Measurements from ENCODE around the gene TMEM158. TPM values are rescaled to one million over a fixed set of nuclear protein-coding genes. Genes with fewer than 3 reads are reported as not detected.
A peak's percentile ranks its signal among the peaks of the same experiment; 100 is the strongest.

Gene TMEM158
- total and polyA plus RNA-seq, 2 donors = 0.66 to 1.9 TPM

GRCh38 chr3:45185052-45185451 is 41.0 kb downstream of the TMEM158 start:
- DNase-seq (ENCODE audit: low read depth in 6 of 9, low spot score in 9 of 9) = no peak
- peaks cover 0 to 8% of the 10 kb centered on the region in 2 donors for H3K4me1 ChIP-seq (ENCODE audit: control insufficient read depth in 2 of 2, insufficient read depth in 2 of 2, low read length in 2 of 2)
- H3K4me3 ChIP-seq (ENCODE audit: low read length in 2 of 2) = no peak overlapping the region
- peaks cover 0 to 3% of the 10 kb centered on the region in 2 donors for H3K27me3 ChIP-seq (ENCODE audit: control insufficient read depth in 2 of 2, insufficient read depth in 1 of 2, low read length in 1 of 2)
- no peaks in the 10 kb centered on the region for H3K9me3 ChIP-seq (ENCODE audit: control insufficient read depth in 2 of 2, insufficient read depth in 1 of 2, low read length in 1 of 2)
- WGBS = 97% methylated on average over 2 of the region's 2 CpGs
- H3K27ac ChIP-seq (ENCODE audit: low read depth in 1 of 2, low read length in 1 of 2) = no peak overlapping the region
- no peaks in the 10 kb centered on the region for H3K36me3 ChIP-seq (ENCODE audit: control insufficient read depth in 2 of 2, insufficient read depth in 2 of 2, low read length in 1 of 2)

- WGBS = 96% methylated on average over 7 of the region's 7 CpGs
- no peak overlapping the region for H3K27ac ChIP-seq (ENCODE audit: low read depth in 1 of 2, low read length in 1 of 2)
- no peaks in the 10 kb centered on the region for H3K36me3 ChIP-seq (ENCODE audit: control insufficient read depth in 2 of 2, insufficient read depth in 2 of 2, low read length in 1 of 2)
- no peaks in the 10 kb centered on the region for H3K9me3 ChIP-seq (ENCODE audit: control insufficient read depth in 2 of 2, insufficient read depth in 1 of 2, low read length in 1 of 2)
- no peak for DNase-seq (ENCODE audit: low read depth in 6 of 9, low spot score in 9 of 9)
- peaks cover 0 to 12% of the 10 kb centered on the region in 2 donors for H3K4me1 ChIP-seq (ENCODE audit: control insufficient read depth in 2 of 2, insufficient read depth in 2 of 2, low read length in 2 of 2)
- peaks cover 0 to 3% of the 10 kb centered on the region in 2 donors for H3K27me3 ChIP-seq (ENCODE audit: control insufficient read depth in 2 of 2, insufficient read depth in 1 of 2, low read length in 1 of 2)
- no peak overlapping the region for H3K4me3 ChIP-seq (ENCODE audit: low read length in 2 of 2)
These were observed 42.2 kb downstream of the TMEM158 start for GRCh38 chr3:45183872-45184262.

- Histone ChIP-seq H3K9me3 (ENCODE audit: control insufficient read depth in 2 of 2, insufficient read depth in 1 of 2, low read length in 1 of 2) (no peaks in the 10 kb centered on the region), H3K4me3 (ENCODE audit: low read length in 2 of 2) (no peak overlapping the region), H3K27me3 (ENCODE audit: control insufficient read depth in 2 of 2, insufficient read depth in 1 of 2, low read length in 1 of 2) (peaks cover 0 to 3% of the 10 kb centered on the region in 2 donors), H3K27ac (ENCODE audit: low read depth in 1 of 2, low read length in 1 of 2) (no peak overlapping the region), H3K4me1 (ENCODE audit: control insufficient read depth in 2 of 2, insufficient read depth in 2 of 2, low read length in 2 of 2) (peaks cover 0 to 15% of the 10 kb centered on the region in 2 donors), H3K36me3 (ENCODE audit: control insufficient read depth in 2 of 2, insufficient read depth in 2 of 2, low read length in 1 of 2) (no peaks in the 10 kb centered on the region)
- WGBS = 69% methylated on average over 7 of the region's 7 CpGs
- peak in 1 of 9 donors; percentile 12 for DNase-seq (ENCODE audit: low read depth in 6 of 9, low spot score in 9 of 9)
These were observed 42.9 kb downstream of the TMEM158 start for GRCh38 chr3:45182915-45183871.

- H3K9me3 ChIP-seq (ENCODE audit: control insufficient read depth in 2 of 2, insufficient read depth in 1 of 2, low read length in 1 of 2) = no peaks in the 10 kb centered on the region
- no peak overlapping the region for H3K27ac ChIP-seq (ENCODE audit: low read depth in 1 of 2, low read length in 1 of 2)
- DNase-seq (ENCODE audit: low read depth in 6 of 9, low spot score in 9 of 9) = no peak
- peaks cover 0 to 3% of the 10 kb centered on the region in 2 donors for H3K27me3 ChIP-seq (ENCODE audit: control insufficient read depth in 2 of 2, insufficient read depth in 1 of 2, low read length in 1 of 2)
- WGBS = 81% methylated on average over 5 of the region's 5 CpGs
- H3K4me3 ChIP-seq (ENCODE audit: low read length in 2 of 2) = no peak overlapping the region
- no peaks in the 10 kb centered on the region for H3K36me3 ChIP-seq (ENCODE audit: control insufficient read depth in 2 of 2, insufficient read depth in 2 of 2, low read length in 1 of 2)
- H3K4me1 ChIP-seq (ENCODE audit: control insufficient read depth in 2 of 2, insufficient read depth in 2 of 2, low read length in 2 of 2) = peaks cover 0 to 13% of the 10 kb centered on the region in 2 donors
These were observed 44.6 kb downstream of the TMEM158 start for GRCh38 chr3:45181496-45181895.

GRCh38 chr3:45180899-45181298 is 45.2 kb downstream of the TMEM158 start:
- DNase-seq (ENCODE audit: low read depth in 6 of 9, low spot score in 9 of 9) = no peak
- H3K27ac ChIP-seq (ENCODE audit: low read depth in 1 of 2, low read length in 1 of 2) = no peak overlapping the region
- peaks cover 0 to 13% of the 10 kb centered on the region in 2 donors for H3K4me1 ChIP-seq (ENCODE audit: control insufficient read depth in 2 of 2, insufficient read depth in 2 of 2, low read length in 2 of 2)
- no peaks in the 10 kb centered on the region for H3K36me3 ChIP-seq (ENCODE audit: control insufficient read depth in 2 of 2, insufficient read depth in 2 of 2, low read length in 1 of 2)
- 91% methylated on average over 7 of the region's 7 CpGs for WGBS
- no peaks in the 10 kb centered on the region for H3K9me3 ChIP-seq (ENCODE audit: control insufficient read depth in 2 of 2, insufficient read depth in 1 of 2, low read length in 1 of 2)
- peaks cover 0 to 3% of the 10 kb centered on the region in 2 donors for H3K27me3 ChIP-seq (ENCODE audit: control insufficient read depth in 2 of 2, insufficient read depth in 1 of 2, low read length in 1 of 2)
- H3K4me3 ChIP-seq (ENCODE audit: low read length in 2 of 2) = no peak overlapping the region

- Histone ChIP-seq H3K27me3 (ENCODE audit: control insufficient read depth in 2 of 2, insufficient read depth in 1 of 2, low read length in 1 of 2) (peaks cover 0 to 3% of the 10 kb centered on the region in 2 donors), H3K4me3 (ENCODE audit: low read length in 2 of 2) (no peak overlapping the region), H3K4me1 (ENCODE audit: control insufficient read depth in 2 of 2, insufficient read depth in 2 of 2, low read length in 2 of 2) (peaks cover 0 to 13% of the 10 kb centered on the region in 2 donors), H3K9me3 (ENCODE audit: control insufficient read depth in 2 of 2, insufficient read depth in 1 of 2, low read length in 1 of 2) (no peaks in the 10 kb centered on the region), H3K36me3 (ENCODE audit: control insufficient read depth in 2 of 2, insufficient read depth in 2 of 2, low read length in 1 of 2) (no peaks in the 10 kb centered on the region), H3K27ac (ENCODE audit: low read depth in 1 of 2, low read length in 1 of 2) (no peak overlapping the region)
- DNase-seq (ENCODE audit: low read depth in 6 of 9, low spot score in 9 of 9) = no peak
- WGBS = 79% methylated on average over 6 of the region's 6 CpGs
These were observed 46.0 kb downstream of the TMEM158 start for GRCh38 chr3:45180051-45180450.

GRCh38 chr3:45179163-45179562 is 46.9 kb downstream of the TMEM158 start:
- H3K9me3 ChIP-seq (ENCODE audit: control insufficient read depth in 2 of 2, insufficient read depth in 1 of 2, low read length in 1 of 2) = no peaks in the 10 kb centered on the region
- H3K4me1 ChIP-seq (ENCODE audit: control insufficient read depth in 2 of 2, insufficient read depth in 2 of 2, low read length in 2 of 2) = peaks cover 0 to 13% of the 10 kb centered on the region in 2 donors
- H3K36me3 ChIP-seq (ENCODE audit: control insufficient read depth in 2 of 2, insufficient read depth in 2 of 2, low read length in 1 of 2) = no peaks in the 10 kb centered on the region
- H3K27me3 ChIP-seq (ENCODE audit: control insufficient read depth in 2 of 2, insufficient read depth in 1 of 2, low read length in 1 of 2) = peaks cover 0 to 3% of the 10 kb centered on the region in 2 donors
- no peak overlapping the region for H3K27ac ChIP-seq (ENCODE audit: low read depth in 1 of 2, low read length in 1 of 2)
- H3K4me3 ChIP-seq (ENCODE audit: low read length in 2 of 2) = no peak overlapping the region
- 98% methylated on average over 3 of the region's 3 CpGs for WGBS
- DNase-seq (ENCODE audit: low read depth in 6 of 9, low spot score in 9 of 9) = no peak

- WGBS = 92% methylated on average over 13 of the region's 13 CpGs
- H3K27me3 ChIP-seq (ENCODE audit: control insufficient read depth in 2 of 2, insufficient read depth in 1 of 2, low read length in 1 of 2) = peaks cover 0 to 3% of the 10 kb centered on the region in 2 donors
- H3K36me3 ChIP-seq (ENCODE audit: control insufficient read depth in 2 of 2, insufficient read depth in 2 of 2, low read length in 1 of 2) = no peaks in the 10 kb centered on the region
- H3K9me3 ChIP-seq (ENCODE audit: control insufficient read depth in 2 of 2, insufficient read depth in 1 of 2, low read length in 1 of 2) = no peaks in the 10 kb centered on the region
- H3K4me3 ChIP-seq (ENCODE audit: low read length in 2 of 2) = no peak overlapping the region
- no peak for DNase-seq (ENCODE audit: low read depth in 6 of 9, low spot score in 9 of 9)
- H3K4me1 ChIP-seq (ENCODE audit: control insufficient read depth in 2 of 2, insufficient read depth in 2 of 2, low read length in 2 of 2) = peaks cover 0 to 13% of the 10 kb centered on the region in 2 donors
- H3K27ac ChIP-seq (ENCODE audit: low read depth in 1 of 2, low read length in 1 of 2) = no peak overlapping the region
These were observed 47.7 kb downstream of the TMEM158 start for GRCh38 chr3:45178183-45179023.

GRCh38 chr3:45176912-45177311 is 49.2 kb downstream of the TMEM158 start:
- Histone ChIP-seq H3K36me3 (ENCODE audit: control insufficient read depth in 2 of 2, insufficient read depth in 2 of 2, low read length in 1 of 2) (no peaks in the 10 kb centered on the region), H3K9me3 (ENCODE audit: control insufficient read depth in 2 of 2, insufficient read depth in 1 of 2, low read length in 1 of 2) (no peaks in the 10 kb centered on the region), H3K4me3 (ENCODE audit: low read length in 2 of 2) (no peak overlapping the region), H3K27me3 (ENCODE audit: control insufficient read depth in 2 of 2, insufficient read depth in 1 of 2, low read length in 1 of 2) (peaks cover 0 to 3% of the 10 kb centered on the region in 2 donors), H3K27ac (ENCODE audit: low read depth in 1 of 2, low read length in 1 of 2) (no peak overlapping the region), H3K4me1 (ENCODE audit: control insufficient read depth in 2 of 2, insufficient read depth in 2 of 2, low read length in 2 of 2) (peaks cover 0 to 13% of the 10 kb centered on the region in 2 donors)
- DNase-seq (ENCODE audit: low read depth in 6 of 9, low spot score in 9 of 9) = no peak
- 95% methylated on average over 4 of the region's 4 CpGs for WGBS

All from thymus (tissue), 11 donors.